Activated CD4-positive, alpha-beta T cell treated with anti-CD3 and anti-CD28 coated beads for 4 hours (primary cell): ENCODE results near the gene PPARG.
"Not testable (repeated sequence)": the region's sequence is repeated elsewhere in the genome, so short reads cannot be mapped to it uniquely, and the experiment has no call there.

ENCODE experiments used
- DNase-seq, 2 donors: peaks; one replicate each; pipeline ENCODE4 v3.0.0-alpha.2; 2020

PPARG gene

GRCh38 chr3:12465836-12466225 lies 177.0 kb downstream of the PPARG start:
- no peak for DNase-seq

GRCh38 chr3:12467746-12468145 lies 178.9 kb downstream of the PPARG start:
- no peak for DNase-seq

- no peak for DNase-seq
These were observed 179.4 kb downstream of the PPARG start for GRCh38 chr3:12468276-12468675.

- DNase-seq: no peak
These were observed 179.9 kb downstream of the PPARG start for GRCh38 chr3:12468757-12469156.

- not testable (repeated sequence) for DNase-seq
These were observed 180.4 kb downstream of the PPARG start for GRCh38 chr3:12469222-12469621.

- DNase-seq: no peak
These were observed 181.2 kb downstream of the PPARG start for GRCh38 chr3:12470111-12470510.

GRCh38 chr3:12470680-12471079 lies 181.8 kb downstream of the PPARG start:
- DNase-seq: no peak

GRCh38 chr3:12471241-12471640 lies 182.4 kb downstream of the PPARG start:
- DNase-seq: peak; percentile 54 to 61

GRCh38 chr3:12472000-12472610 lies 183.2 kb downstream of the PPARG start:
- DNase-seq: no peak

- no peak for DNase-seq
These were observed 183.9 kb downstream of the PPARG start for GRCh38 chr3:12472796-12473195.

- DNase-seq: no peak
These were observed 184.6 kb downstream of the PPARG start for GRCh38 chr3:12473511-12473910.

GRCh38 chr3:12476238-12476897 lies 187.5 kb downstream of the PPARG start:
- no peak for DNase-seq

GRCh38 chr3:12477256-12477655 lies 188.4 kb downstream of the PPARG start:
- DNase-seq: no peak

GRCh38 chr3:12478326-12478725 lies 189.5 kb downstream of the PPARG start:
- DNase-seq: no peak

- not testable (repeated sequence) for DNase-seq
These were observed 190.3 kb downstream of the PPARG start for GRCh38 chr3:12479198-12479597.

- DNase-seq: peak; percentile 16 to 18
These were observed 191.1 kb downstream of the PPARG start for GRCh38 chr3:12479919-12480427.

GRCh38 chr3:12483410-12483809 lies 194.5 kb downstream of the PPARG start:
- DNase-seq: no peak

GRCh38 chr3:12483872-12484197 lies 195.0 kb downstream of the PPARG start:
- DNase-seq: no peak
